HL-60 (cell line): ENCODE measurements around the gene NBPF1.
"Not testable (repeated sequence)": the region's sequence is repeated elsewhere in the genome, so short reads cannot be mapped to it uniquely, and the experiment has no call there.

ENCODE experiments used
- CTCF ChIP-seq: IDR thresholded peaks from one replicate; pipeline ENCODE4 v1.5.1; 2011; ENCODE audit warnings: low read length, control low read depth, inconsistent platforms; ENCODE audit not compliant: insufficient read depth
- GABPA ChIP-seq: IDR thresholded peaks from 2 replicates; pipeline ENCODE4 v1.6.1; 2012; ENCODE audit warnings: low read depth
- POLR2AphosphoS5 ChIP-seq: IDR thresholded peaks from 2 replicates; pipeline ENCODE4 v1.6.1; 2012; ENCODE audit warnings: low read depth
- SPI1 ChIP-seq: IDR thresholded peaks from 2 replicates; pipeline ENCODE4 v1.6.1; 2012; ENCODE audit warnings: low read depth, mild to moderate bottlenecking, borderline replicate concordance

- not testable (repeated sequence) for TF ChIP-seq CTCF, GABPA, POLR2AphosphoS5, SPI1
Observed at GRCh38 chr1:16606666-16607432, 6.5 kb downstream of the NBPF1 start.
